ENCODE results near the gene LAMC3.
"Not testable (repeated sequence)": the region's sequence is repeated elsewhere in the genome, so short reads cannot be mapped to it uniquely, and the experiment has no call there.

Gene LAMC3

DNA sequence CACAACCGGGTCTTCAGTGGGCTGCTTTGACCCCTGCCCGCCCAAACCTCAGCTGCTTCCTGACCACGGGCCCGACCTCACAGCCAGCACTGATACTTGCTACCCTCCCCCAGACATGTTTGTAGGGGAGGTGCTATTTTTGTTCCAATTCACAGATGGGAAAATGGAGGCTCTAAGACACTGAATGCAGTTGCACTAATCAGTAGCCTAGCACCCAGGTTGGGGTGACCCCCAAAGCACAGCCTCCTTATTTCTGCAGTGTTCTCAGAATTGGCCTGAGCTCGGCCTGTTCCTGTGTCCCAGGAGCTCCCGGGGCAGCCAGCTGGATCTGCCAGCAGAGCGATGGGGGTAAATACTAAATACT is 22.6 kb downstream of the LAMC3 start:
- no peak for DNase-seq (ENCODE audit: low read depth)
- TF ChIP-seq, protein P1, sequence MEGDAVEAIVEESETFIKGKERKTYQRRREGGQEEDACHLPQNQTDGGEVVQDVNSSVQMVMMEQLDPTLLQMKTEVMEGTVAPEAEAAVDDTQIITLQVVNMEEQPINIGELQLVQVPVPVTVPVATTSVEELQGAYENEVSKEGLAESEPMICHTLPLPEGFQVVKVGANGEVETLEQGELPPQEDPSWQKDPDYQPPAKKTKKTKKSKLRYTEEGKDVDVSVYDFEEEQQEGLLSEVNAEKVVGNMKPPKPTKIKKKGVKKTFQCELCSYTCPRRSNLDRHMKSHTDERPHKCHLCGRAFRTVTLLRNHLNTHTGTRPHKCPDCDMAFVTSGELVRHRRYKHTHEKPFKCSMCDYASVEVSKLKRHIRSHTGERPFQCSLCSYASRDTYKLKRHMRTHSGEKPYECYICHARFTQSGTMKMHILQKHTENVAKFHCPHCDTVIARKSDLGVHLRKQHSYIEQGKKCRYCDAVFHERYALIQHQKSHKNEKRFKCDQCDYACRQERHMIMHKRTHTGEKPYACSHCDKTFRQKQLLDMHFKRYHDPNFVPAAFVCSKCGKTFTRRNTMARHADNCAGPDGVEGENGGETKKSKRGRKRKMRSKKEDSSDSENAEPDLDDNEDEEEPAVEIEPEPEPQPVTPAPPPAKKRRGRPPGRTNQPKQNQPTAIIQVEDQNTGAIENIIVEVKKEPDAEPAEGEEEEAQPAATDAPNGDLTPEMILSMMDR (IDR thresholded peaks at IDR 0.05; ENCODE audit: control insufficient read depth, insufficient read depth, low read depth, low read length, missing control alignments), result no peak
- H3K4me3 ChIP-seq (ENCODE audit: control insufficient read depth, low read depth, low read length), result no peak overlapping the region

DNA sequence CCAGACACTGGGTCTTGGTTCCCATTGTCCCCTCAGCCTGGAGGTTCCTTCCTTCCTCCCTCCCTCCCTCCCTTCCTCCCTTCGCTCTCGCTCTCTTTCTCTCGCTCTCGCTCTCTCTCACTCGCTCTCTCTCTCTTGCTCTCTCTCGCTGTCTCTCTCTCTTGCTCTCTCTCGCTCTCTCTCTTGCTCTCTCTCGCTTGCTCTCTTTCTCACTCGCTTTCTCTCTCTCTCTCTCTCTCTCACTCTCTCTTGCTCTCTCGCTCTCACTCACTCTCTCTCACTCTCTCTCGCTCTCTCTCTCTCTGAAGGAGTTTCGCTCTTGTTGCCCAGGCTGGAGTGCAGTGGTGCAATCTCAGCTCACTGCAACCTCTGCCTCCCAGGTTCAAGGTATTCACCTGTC is 23.4 kb downstream of the LAMC3 start:
- TF ChIP-seq, protein P1 (IDR thresholded peaks at IDR 0.05; ENCODE audit: control insufficient read depth, insufficient read depth, low read depth, low read length, missing control alignments), result no peak
- H3K4me3 ChIP-seq (ENCODE audit: control insufficient read depth, low read depth, low read length), result no peak overlapping the region
- DNase-seq (ENCODE audit: low read depth), result no peak

DNA sequence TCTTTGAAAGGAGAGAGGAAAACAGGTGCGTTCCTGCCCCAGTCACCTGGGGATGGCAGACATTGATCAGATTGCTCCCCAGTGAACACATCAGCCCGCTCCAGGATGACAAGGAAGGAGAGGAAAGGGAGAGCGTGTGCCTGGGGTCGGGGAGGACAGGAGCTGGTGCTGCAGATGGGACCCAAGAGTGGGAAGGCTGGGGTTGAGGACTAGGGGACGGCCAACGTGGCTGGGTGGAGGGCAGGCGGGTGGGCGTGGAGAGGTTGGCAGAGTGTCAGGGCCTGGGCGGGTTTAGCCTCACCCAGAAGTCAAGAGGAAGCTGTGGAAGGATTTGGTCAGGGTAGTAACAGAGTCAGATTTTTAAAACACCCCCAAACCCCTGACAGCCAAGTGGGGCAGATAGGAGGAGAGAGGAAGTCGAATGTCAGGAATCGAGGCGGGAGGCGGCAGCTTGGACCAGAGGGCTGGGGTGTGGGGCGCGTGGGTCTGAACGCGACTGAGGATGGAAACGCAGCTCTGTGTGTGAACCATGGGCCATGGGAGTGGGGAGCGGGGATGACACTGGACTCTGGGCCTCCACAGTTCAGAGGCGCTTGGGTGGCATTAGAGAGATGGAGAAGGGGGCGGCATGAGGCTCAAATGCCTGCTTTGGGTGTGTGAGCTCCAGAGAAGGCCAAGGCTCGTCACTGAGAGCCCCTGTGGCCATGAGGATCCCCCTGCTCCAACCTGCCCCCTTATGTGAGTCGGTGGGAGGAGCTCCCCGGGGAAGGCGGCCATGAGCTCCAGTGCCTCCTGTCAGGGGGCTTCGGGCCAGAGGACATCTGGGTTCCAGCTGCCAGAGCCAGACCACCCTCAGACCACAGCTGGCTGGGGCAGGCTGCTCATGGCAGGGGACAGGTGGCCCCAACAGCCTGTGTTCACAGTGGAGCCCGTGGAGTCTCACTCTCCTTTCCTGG is 24.6 kb downstream of the LAMC3 start:
- TF ChIP-seq, protein P1 (IDR thresholded peaks at IDR 0.05; ENCODE audit: control insufficient read depth, insufficient read depth, low read depth, low read length, missing control alignments), result no peak
- DNase-seq (ENCODE audit: low read depth), result no peak

DNA sequence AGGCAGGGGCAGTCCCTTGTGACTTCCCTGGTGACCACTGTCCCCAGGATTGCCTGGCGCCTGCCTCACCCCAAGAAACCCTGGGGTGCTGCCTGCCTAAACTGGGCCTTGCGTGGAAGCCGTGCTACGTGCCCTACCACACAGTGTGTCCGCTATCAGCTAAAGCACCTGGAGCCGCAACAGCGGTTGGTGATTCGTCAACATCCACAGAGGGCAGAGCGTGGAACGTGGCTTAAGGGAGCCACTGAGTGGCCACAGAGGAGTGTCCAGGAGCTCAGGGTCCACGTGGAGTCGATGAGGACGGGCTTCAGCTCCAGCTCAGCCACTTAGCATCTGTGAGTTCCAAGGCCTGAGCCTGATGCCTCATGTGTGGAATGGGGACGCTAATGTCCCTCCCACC is 25.3 kb downstream of the LAMC3 start:
- DNase-seq (ENCODE audit: low read depth), result no peak
- TF ChIP-seq, protein P1 (IDR thresholded peaks at IDR 0.05; ENCODE audit: control insufficient read depth, insufficient read depth, low read depth, low read length, missing control alignments), result no peak
- H3K4me3 ChIP-seq (ENCODE audit: control insufficient read depth, low read depth, low read length), result no peak overlapping the region

More for the DNA sequence above, 24.6 kb downstream of the LAMC3 start:
- no peak overlapping the region for H3K4me3 ChIP-seq (ENCODE audit: control insufficient read depth, low read depth, low read length)

DNA sequence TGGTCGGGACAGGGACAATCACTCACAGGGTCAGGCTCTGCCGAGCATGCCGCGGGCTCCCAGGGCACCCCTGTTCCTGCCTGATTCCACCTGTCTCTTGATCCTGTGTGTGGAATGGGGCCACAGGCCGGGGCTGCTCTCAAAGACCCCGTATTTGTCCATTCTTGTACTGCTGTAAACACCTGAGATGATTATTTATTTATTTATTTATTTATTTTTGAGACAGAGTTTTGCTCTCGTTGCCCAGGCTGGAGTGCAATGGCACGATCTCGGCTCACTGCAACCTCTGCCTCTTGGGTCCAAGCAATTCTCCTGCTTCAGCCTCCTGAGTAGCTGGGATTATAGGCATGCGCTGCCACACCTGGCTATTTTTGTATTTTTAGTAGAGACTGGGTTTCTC is 25.8 kb downstream of the LAMC3 start:
- H3K4me3 ChIP-seq (ENCODE audit: control insufficient read depth, low read depth, low read length); DNase-seq (ENCODE audit: low read depth): not testable (repeated sequence)

DNA sequence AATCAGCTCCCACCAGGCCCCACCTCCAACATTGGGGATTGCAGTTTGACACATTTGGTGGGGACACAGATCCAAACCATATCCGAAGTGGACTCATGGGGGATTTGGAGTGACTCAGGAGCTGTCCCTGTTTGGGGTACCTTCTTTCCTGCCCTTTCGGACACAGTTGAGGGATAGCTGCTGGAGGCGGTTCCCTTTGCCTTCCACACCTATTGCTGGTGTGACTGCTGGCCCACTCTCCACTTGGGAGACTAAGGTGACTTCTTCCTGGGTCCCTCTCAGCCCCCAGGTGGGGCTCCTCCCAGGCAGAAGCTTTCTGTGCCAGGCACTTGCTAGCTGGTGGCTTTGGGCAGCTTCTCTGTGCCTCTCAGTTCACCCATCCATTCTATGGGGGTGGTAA is 26.6 kb downstream of the LAMC3 start:
- DNase-seq (ENCODE audit: low read depth), result no peak
- TF ChIP-seq, protein P1 (IDR thresholded peaks at IDR 0.05; ENCODE audit: control insufficient read depth, insufficient read depth, low read depth, low read length, missing control alignments), result no peak
- H3K4me3 ChIP-seq (ENCODE audit: control insufficient read depth, low read depth, low read length), result no peak overlapping the region

DNA sequence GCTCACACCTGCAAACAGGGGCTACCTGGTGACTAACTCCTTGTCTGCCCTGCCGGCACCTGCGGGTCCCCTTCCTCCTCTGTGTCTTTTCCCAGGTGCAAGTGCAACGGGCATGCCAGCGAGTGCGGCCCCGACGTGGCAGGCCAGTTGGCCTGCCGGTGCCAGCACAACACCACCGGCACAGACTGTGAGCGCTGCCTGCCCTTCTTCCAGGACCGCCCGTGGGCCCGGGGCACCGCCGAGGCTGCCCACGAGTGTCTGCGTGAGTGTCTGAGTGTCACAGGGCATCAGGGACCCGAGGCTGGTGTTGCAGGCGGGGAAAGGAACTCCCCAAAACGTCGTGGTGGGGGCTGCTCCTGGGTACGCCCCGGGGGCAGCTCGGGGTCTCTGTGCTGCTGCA is 27.1 kb downstream of the LAMC3 start:
- no peak overlapping the region for H3K4me3 ChIP-seq (ENCODE audit: control insufficient read depth, low read depth, low read length)
- TF ChIP-seq, protein P1 (IDR thresholded peaks at IDR 0.05; ENCODE audit: control insufficient read depth, insufficient read depth, low read depth, low read length, missing control alignments), result no peak
- DNase-seq (ENCODE audit: low read depth), result no peak

All from AG09309 (cell line).